NCI-H146 treated with DMSO at 0.1 percent for 48 hours (cell line): ENCODE results near the gene PADI1.

Source experiments
- DNase-seq: peaks from one replicate; lab custom pipeline; 2025; ENCODE audit not compliant: unreplicated experiment; lab: John Stamatoyannopoulos, UW

Gene PADI1

GRCh38 chr1:17196496-17197185 is 8.3 kb upstream of the PADI1 start:
- DNase-seq, result no peak

- DNase-seq, result no peak
Measured at GRCh38 chr1:17197696-17198095, 7.2 kb upstream of the PADI1 start.

GRCh38 chr1:17198476-17199258 is 6.3 kb upstream of the PADI1 start:
- no peak for DNase-seq

GRCh38 chr1:17199267-17200044 is 5.5 kb upstream of the PADI1 start:
- DNase-seq, result no peak

- no peak for DNase-seq
Measured at GRCh38 chr1:17200246-17200645, 4.7 kb upstream of the PADI1 start.

- DNase-seq, result no peak
Measured at GRCh38 chr1:17200756-17201155, 4.2 kb upstream of the PADI1 start.

GRCh38 chr1:17201201-17202021 is 3.5 kb upstream of the PADI1 start:
- DNase-seq, result no peak

GRCh38 chr1:17205652-17206051 is 724 bp downstream of the PADI1 start:
- DNase-seq, result no peak

GRCh38 chr1:17206196-17206595 is 1.3 kb downstream of the PADI1 start:
- no peak for DNase-seq

- no peak for DNase-seq
Measured at GRCh38 chr1:17207046-17207445, 2.1 kb downstream of the PADI1 start.

- DNase-seq, result no peak
Measured at GRCh38 chr1:17207540-17207939, 2.6 kb downstream of the PADI1 start.

GRCh38 chr1:17207966-17208418 is 3.1 kb downstream of the PADI1 start:
- no peak for DNase-seq

- DNase-seq, result no peak
Measured at GRCh38 chr1:17208546-17208945, 3.6 kb downstream of the PADI1 start.

- DNase-seq, result no peak
Measured at GRCh38 chr1:17209430-17209829, 4.5 kb downstream of the PADI1 start.

GRCh38 chr1:17210176-17210575 is 5.2 kb downstream of the PADI1 start:
- DNase-seq, result no peak

- DNase-seq, result no peak
Measured at GRCh38 chr1:17211377-17211776, 6.4 kb downstream of the PADI1 start.

GRCh38 chr1:17212009-17212408 is 7.1 kb downstream of the PADI1 start:
- no peak for DNase-seq

- DNase-seq, result no peak
Measured at GRCh38 chr1:17212487-17213121, 7.7 kb downstream of the PADI1 start.

- DNase-seq, result no peak
Measured at GRCh38 chr1:17213148-17213781, 8.3 kb downstream of the PADI1 start.

- DNase-seq, result no peak
Measured at GRCh38 chr1:17213782-17214148, 8.8 kb downstream of the PADI1 start.
